HEK293 (cell line): ENCODE results near the gene HUS1B.

Source experiments
- CTCF ChIA-PET: fragments of 350-600 bp; formaldehyde crosslinking; extraction: SDS; loops from one replicate; lab custom pipeline; 2021; ENCODE audit warnings: antibody characterized with exemption; lab: Yijun Ruan, JAX
- POLR2A ChIA-PET: fragments of 300-600 bp; formaldehyde crosslinking; extraction: SDS; loops from one replicate; lab custom pipeline; 2020; ENCODE audit warnings: antibody characterized with exemption, inconsistent platforms; lab: Yijun Ruan, JAX
- H3K27ac ChIP-seq: fragments of 200-500 bp; sonication (Bioruptor generic); 2 replicates; pipeline ENCODE4 v1.5.1; 2014; ENCODE audit warnings: low read depth, low read length, control low read depth, inconsistent platforms; ENCODE audit errors: extremely low read depth
- H3K36me3 ChIP-seq, 2 experiments: fragments of 200-500 bp in 1 of 2; sonication (Bioruptor generic) in 1 of 2; 1 replicate in 1 of 2; 2 replicates in 1 of 2; pipeline ENCODE4 v1.5.1; 2014 to 2017; ENCODE audit warnings: inconsistent platforms in 2 of 2, low read length in 2 of 2; ENCODE audit not compliant: control insufficient read depth in 2 of 2, insufficient read depth in 1 of 2
- H3K4me1 ChIP-seq: fragments of 200-500 bp; sonication (Bioruptor generic); 2 replicates; pipeline ENCODE4 v1.5.1; 2014; ENCODE audit warnings: mild to moderate bottlenecking, low read length, inconsistent platforms; ENCODE audit not compliant: control insufficient read depth, insufficient read depth
- H3K4me3 ChIP-seq: 2 replicates; pipeline ENCODE4 v1.5.1; 2011; ENCODE audit warnings: low read depth, mild to moderate bottlenecking, control low read depth, low read length, moderate library complexity
- H3K9me3 ChIP-seq: fragments of 200-500 bp; sonication (Bioruptor generic); 2 replicates; pipeline ENCODE4 v1.5.1; 2014; ENCODE audit warnings: low read depth, low read length, inconsistent platforms; ENCODE audit not compliant: control insufficient read depth, insufficient read depth
- BCL6B ChIP-seq: fragments of 450-650 bp; formaldehyde crosslinking; IDR thresholded peaks from 2 replicates; pipeline ENCODE4 v1.5.1; 2017; ENCODE audit warnings: missing biosample characterization, missing genetic modification characterization
- HOXA7 ChIP-seq: sonication (generic); formaldehyde crosslinking; IDR thresholded peaks from 2 replicates; pipeline ENCODE4 v1.8.1; 2022; ENCODE audit warnings: missing genetic modification reagents, borderline replicate concordance
- KLF8 ChIP-seq: fragments of 450-650 bp; formaldehyde crosslinking; IDR thresholded peaks from 2 replicates; pipeline ENCODE4 v1.5.1; 2016; ENCODE audit warnings: missing biosample characterization, missing genetic modification characterization
- PRDM4 ChIP-seq: fragments of 450-650 bp; formaldehyde crosslinking; IDR thresholded peaks from 2 replicates; pipeline ENCODE4 v1.5.1; 2017; ENCODE audit warnings: missing biosample characterization, missing genetic modification characterization
- REPIN1 ChIP-seq: fragments of 450-650 bp; formaldehyde crosslinking; IDR thresholded peaks from 2 replicates; pipeline ENCODE4 v1.5.1; 2017; ENCODE audit warnings: missing biosample characterization, missing genetic modification characterization, low read depth
- REST ChIP-seq: fragments of 450-650 bp; formaldehyde crosslinking; IDR thresholded peaks from 2 replicates; pipeline ENCODE4 v1.5.1; 2016; ENCODE audit warnings: missing biosample characterization, missing genetic modification characterization
- SALL2 ChIP-seq: fragments of 450-650 bp; formaldehyde crosslinking; IDR thresholded peaks from 2 replicates; pipeline ENCODE4 v1.5.0; 2017; ENCODE audit warnings: missing biosample characterization, mild to moderate bottlenecking, missing genetic modification characterization, borderline replicate concordance
- SP7 ChIP-seq: fragments of 450-650 bp; formaldehyde crosslinking; IDR thresholded peaks from 2 replicates; pipeline ENCODE4 v1.5.1; 2016; ENCODE audit warnings: missing biosample characterization, missing genetic modification characterization
- ZBTB49 ChIP-seq: fragments of 450-650 bp; formaldehyde crosslinking; IDR thresholded peaks from 2 replicates; pipeline ENCODE4 v1.5.1; 2016; ENCODE audit warnings: missing biosample characterization, missing genetic modification characterization, low read depth
- ZNF140 ChIP-seq: fragments of 450-650 bp; formaldehyde crosslinking; IDR thresholded peaks from 2 replicates; pipeline ENCODE4 v1.5.1; 2016; ENCODE audit warnings: missing biosample characterization, missing genetic modification characterization
- ZNF266 ChIP-seq: fragments of 450-650 bp; formaldehyde crosslinking; IDR thresholded peaks from 2 replicates; pipeline ENCODE4 v1.5.1; 2016; ENCODE audit warnings: missing biosample characterization, missing genetic modification characterization, low read depth
- ZNF280C ChIP-seq: fragments of 450-650 bp; formaldehyde crosslinking; IDR thresholded peaks from 2 replicates; pipeline ENCODE4 v1.5.1; 2016; ENCODE audit warnings: missing biosample characterization, missing genetic modification characterization
- ZNF404 ChIP-seq: fragments of 450-650 bp; formaldehyde crosslinking; IDR thresholded peaks from 2 replicates; pipeline ENCODE4 v1.5.1; 2017; ENCODE audit warnings: missing biosample characterization, missing genetic modification characterization
- ZNF426 ChIP-seq: fragments of 450-650 bp; formaldehyde crosslinking; IDR thresholded peaks from 2 replicates; pipeline ENCODE4 v1.5.1; 2017; ENCODE audit warnings: missing biosample characterization, missing genetic modification characterization, mild to moderate bottlenecking, inconsistent platforms, moderate library complexity
- ZNF48 ChIP-seq: fragments of 450-650 bp; formaldehyde crosslinking; IDR thresholded peaks from 2 replicates; pipeline ENCODE4 v1.5.1; 2016; ENCODE audit warnings: missing biosample characterization, missing genetic modification characterization
- ZNF544 ChIP-seq: fragments of 450-650 bp; formaldehyde crosslinking; IDR thresholded peaks from 2 replicates; pipeline ENCODE4 v1.5.0; 2017; ENCODE audit warnings: missing biosample characterization, missing genetic modification characterization
- ZNF660 ChIP-seq: fragments of 450-650 bp; IDR thresholded peaks from 2 replicates; pipeline ENCODE4 v1.5.1; 2018; ENCODE audit warnings: missing biosample characterization, mild to moderate bottlenecking, missing genetic modification characterization
- ZNF704 ChIP-seq: fragments of 450-650 bp; formaldehyde crosslinking; IDR thresholded peaks from 2 replicates; pipeline ENCODE4 v1.5.1; 2016; ENCODE audit warnings: missing biosample characterization, missing genetic modification characterization
- ZSCAN30 ChIP-seq: fragments of 450-650 bp; IDR thresholded peaks from 2 replicates; pipeline ENCODE4 v1.5.1; 2018; ENCODE audit warnings: missing biosample characterization, mild to moderate bottlenecking, missing genetic modification characterization, moderate library complexity
- ZSCAN5A ChIP-seq: fragments of 450-650 bp; formaldehyde crosslinking; IDR thresholded peaks from 2 replicates; pipeline ENCODE4 v1.5.1; 2016; ENCODE audit warnings: missing biosample characterization, missing genetic modification characterization

The HUS1B gene

GRCh38 chr6:622462-622861 lies 34.4 kb downstream of the HUS1B start:
- CTCF ChIA-PET = interaction anchor here (1.0 to 2.2 kb wide), 2 partner anchors 29 to 99 kb away, joined by 6 to 8 read pairs; no protein-coding TSS in a partner anchor
- POLR2A ChIA-PET = no interaction called here

More at GRCh38 chr6:622462-622861, 34.4 kb downstream of the HUS1B start:
- Histone ChIP-seq H3K27ac (no peak overlapping the region), H3K36me3 (peaks cover 0 to 20% of the 10 kb centered on the region in 2 experiments; a peak in 2 of 3 replicates), H3K4me1 (peaks cover 7% of the 10 kb centered on the region), H3K4me3 (no peak overlapping the region), H3K9me3 (no peaks in the 10 kb centered on the region)
- TF ChIP-seq ZSCAN5A (tag by site-specific recombination) (no peak), ZNF140 (tag by site-specific recombination) (no peak), ZBTB49 (no peak), BCL6B (no peak), REST (tag by site-specific recombination) (no peak), HOXA7 (CRISPR knock-in tag) (no peak), SALL2 (tag by site-specific recombination) (no peak), ZNF704 (no peak), ZNF404 (tag by site-specific recombination) (no peak), ZNF660 (tag by site-specific recombination) (no peak), ZSCAN30 (tag by site-specific recombination) (no peak), SP7 (no peak), ZNF280C (no peak), ZNF544 (no peak), ZNF266 (tag by site-specific recombination) (no peak), ZNF48 (tag by site-specific recombination) (no peak), ZNF426 (tag by site-specific recombination) (no peak), PRDM4 (tag by site-specific recombination) (no peak), REPIN1 (tag by site-specific recombination) (no peak), KLF8 (tag by site-specific recombination) (no peak)
